MG63 (cell line): ENCODE results near the gene MOB1A. TPM values are rescaled to one million over a fixed set of nuclear protein-coding genes. Genes with fewer than 3 reads are reported as not detected.

Experiments used
- total RNA-seq: library from RNA; depleted of rRNA; stranded (reverse); fragments of >200 nt; shearing (Covaris generic); gene quantifications from 2 replicates; pipeline ENCODE4 v1.2.3, GENCODE V29; 2014; ENCODE audit warnings: low replicate concordance; rRNA removed

Gene MOB1A
- total RNA-seq, 1 experiment from 2014 or later: 95.6 TPM

Other genes starting within 250 kb of the MOB1A start
- gene TET3, start 194.0 kb downstream of the MOB1A start, total RNA-seq: 1.6 and 2.1 TPM in 2 replicates
- gene BOLA3, start 31.0 kb downstream of the MOB1A start, total RNA-seq: 132 and 206 TPM in 2 replicates
- gene MTHFD2, start 19.7 kb upstream of the MOB1A start, total RNA-seq: 445 and 448 TPM in 2 replicates
- gene SLC4A5, start 164.5 kb upstream of the MOB1A start, total RNA-seq: under 0.01 TPM in 1 of 2 replicates, not detected in the other
- gene DCTN1, start 201.4 kb upstream of the MOB1A start, total RNA-seq: 99.3 and 150 TPM in 2 replicates
- gene C2orf81, start 242.7 kb upstream of the MOB1A start, total RNA-seq: not detected in 2 replicates
- gene WDR54, start 242.9 kb upstream of the MOB1A start, total RNA-seq: 25.3 and 26.9 TPM in 2 replicates